ENCODE results near the gene PFKFB4.
"Not testable (repeated sequence)": the region's sequence is repeated elsewhere in the genome, so short reads cannot be mapped to it uniquely, and the experiment has no call there.

The PFKFB4 gene

GRCh38 chr3:48501196-48501595 lies 55.4 kb downstream of the PFKFB4 start:
- no peak for DNase-seq (ENCODE audit: low read depth, low spot score)

- peak; percentile 21 for DNase-seq (ENCODE audit: low read depth, low spot score)
Observed at GRCh38 chr3:48500656-48501055, 55.9 kb downstream of the PFKFB4 start.

- no peak for DNase-seq (ENCODE audit: low read depth, low spot score)
Observed at GRCh38 chr3:48493203-48493501, 63.5 kb downstream of the PFKFB4 start.

- no peak for DNase-seq (ENCODE audit: low read depth, low spot score)
Observed at GRCh38 chr3:48492461-48493202, 64.0 kb downstream of the PFKFB4 start.

GRCh38 chr3:48486952-48487351 lies 69.7 kb downstream of the PFKFB4 start:
- DNase-seq (ENCODE audit: low read depth, low spot score): no peak

- DNase-seq (ENCODE audit: low read depth, low spot score): not testable (repeated sequence)
Observed at GRCh38 chr3:48482822-48483221, 73.8 kb downstream of the PFKFB4 start.

GRCh38 chr3:48480891-48481290 lies 75.7 kb downstream of the PFKFB4 start:
- peak; percentile 0 for DNase-seq (ENCODE audit: low read depth, low spot score)

GRCh38 chr3:48478626-48479555 lies 77.7 kb downstream of the PFKFB4 start:
- DNase-seq (ENCODE audit: low read depth, low spot score): no peak

GRCh38 chr3:48477959-48478520 lies 78.6 kb downstream of the PFKFB4 start:
- no peak for DNase-seq (ENCODE audit: low read depth, low spot score)

- DNase-seq (ENCODE audit: low read depth, low spot score): no peak
Observed at GRCh38 chr3:48476426-48477053, 80.1 kb downstream of the PFKFB4 start.

GRCh38 chr3:48475188-48475587 lies 81.4 kb downstream of the PFKFB4 start:
- peak; percentile 46 for DNase-seq (ENCODE audit: low read depth, low spot score)

- peak; percentile 96 for DNase-seq (ENCODE audit: low read depth, low spot score)
Observed at GRCh38 chr3:48474619-48475018, 82.0 kb downstream of the PFKFB4 start.

- DNase-seq (ENCODE audit: low read depth, low spot score): not testable (repeated sequence)
Observed at GRCh38 chr3:48474031-48474430, 82.6 kb downstream of the PFKFB4 start.

GRCh38 chr3:48473617-48473952 lies 83.0 kb downstream of the PFKFB4 start:
- DNase-seq (ENCODE audit: low read depth, low spot score): no peak

- DNase-seq (ENCODE audit: low read depth, low spot score): peak; percentile 97
Observed at GRCh38 chr3:48472923-48473616, 83.5 kb downstream of the PFKFB4 start.

GRCh38 chr3:48472673-48472922 lies 84.0 kb downstream of the PFKFB4 start:
- no peak for DNase-seq (ENCODE audit: low read depth, low spot score)

GRCh38 chr3:48470286-48470685 lies 86.3 kb downstream of the PFKFB4 start:
- DNase-seq (ENCODE audit: low read depth, low spot score): peak; percentile 59

GRCh38 chr3:48469046-48469915 lies 87.3 kb downstream of the PFKFB4 start:
- no peak for DNase-seq (ENCODE audit: low read depth, low spot score)

- DNase-seq (ENCODE audit: low read depth, low spot score): no peak
Observed at GRCh38 chr3:48468329-48468731, 88.3 kb downstream of the PFKFB4 start.

Measured in ELF-1 (cell line).